Adrenal gland (tissue), 12 donors: ENCODE results near the gene KCNC2. TPM values are rescaled to one million over a fixed set of nuclear protein-coding genes. Genes with fewer than 3 reads are reported as not detected.

Experiments
- DNase-seq, 7 donors: peaks; one replicate each; pipeline ENCODE4 v3.0.0-alpha.2; 2019 to 2020
- H3K27ac ChIP-seq, 5 donors: fragments of 200-600 bp; sonication (generic) in 4 of 5; 1 replicate in 3 of 5; 2 replicates in 2 of 5; pipeline versions ENCODE4 v1.5.1 to v1.8.0; 2016 to 2020; ENCODE audit warnings: mild to moderate bottlenecking in 1 of 5
- H3K27me3 ChIP-seq: fragments of 200-600 bp; 2 replicates; pipeline ENCODE4 v1.8.0; 2021
- H3K36me3 ChIP-seq, 2 donors: fragments of 200-600 bp; replicated peaks in 1 of 2; 1 replicate in 1 of 2; 2 replicates in 1 of 2; pipeline versions ENCODE4 v1.5.1 to v1.8.0; 2018 to 2022
- H3K4me1 ChIP-seq, 2 donors: fragments of 200-600 bp; replicated peaks in 1 of 2; 1 replicate in 1 of 2; 2 replicates in 1 of 2; pipeline versions ENCODE4 v1.5.1 to v1.8.0; 2018 to 2021
- H3K4me3 ChIP-seq, 4 donors: fragments of 200-600 bp; sonication (generic) in 3 of 4; one replicate each; pipeline ENCODE4 v1.5.1; 2016 to 2018
- H3K9me3 ChIP-seq, 3 donors: fragments of 200-600 bp; sonication (generic) in 1 of 3; replicated peaks in 1 of 3; 1 replicate in 2 of 3; 2 replicates in 1 of 3; pipeline versions ENCODE4 v1.5.1 to v1.8.0; 2016 to 2021
- POLR2A ChIP-seq, 2 donors: fragments of 450-650 bp; IDR thresholded peaks; one replicate each; pipeline ENCODE4 v1.6.1; 2017; ENCODE audit warnings: antibody characterized with exemption in 2 of 2, mild to moderate bottlenecking in 2 of 2, moderate library complexity in 1 of 2
- WGBS, 4 donors: extraction: QIAGEN DNeasy Blood & Tissue Kit in 2 of 4; methylation state at CpG; one replicate each; pipeline versions ENCODE4 v1.1.5 to v1.1.7; 2013 to 2017; 5-methylcytosine and 5-hydroxymethylcytosine counted together
- intact Hi-C, 2 donors: fragments of 100-400 bp; cut with DNase I; formaldehyde crosslinking; loops; one replicate each; pipeline versions ENCODE4 v1.14.1 to v1.15.0; 2022 to 2023
- polyA plus RNA-seq, 3 donors: library from polyadenylated mRNA; stranded (reverse); fragments of 200-250 nt in 2 of 3; fragments of 350-450 nt in 1 of 3; fragmentation: Illumina TruSeq in 1 of 3; extraction: RNeasy Lipid Tissue Mini Kit (QIAGEN cat#74804) in 1 of 3; gene quantifications; one replicate each; pipeline ENCODE4 v1.2.3, GENCODE V29; 2013 to 2014
- total RNA-seq, 9 donors: library from RNA; depleted of rRNA in 4 of 9; stranded (reverse); fragments of >200 nt in 4 of 9; fragments of 120-200 nt in 1 of 9; fragmentation: NEBNext Ultra II Directional in 1 of 9; extraction: Animal tissue kit (Norgen Biotek cat#: 25700) in 1 of 9; gene quantifications; one replicate each; pipeline versions ENCODE4 v1.1.0 to v1.2.4, GENCODE V29; 2013 to 2023
- TF ChIP-seq, protein P1 (sequence below), 6 experiments: fragments of 450-650 bp in 4 of 6; fragments of 200-600 bp in 2 of 6; sonication (generic) in 1 of 6; IDR thresholded peaks; 1 replicate in 5 of 6; 2 replicates in 1 of 6; pipeline versions ENCODE4 v1.5.1 to v1.8.0; 2016 to 2021; ENCODE audit warnings: antibody characterized with exemption in 6 of 6, mild to moderate bottlenecking in 2 of 6, moderate library complexity in 1 of 6
- donor health status: healthy with polysubstance abuse.
- donor health status: Bipolar disorder and iron deficiency.
- donor health status: DM: yes; HTN: yes; CAD: no.
- donor health status: DM: no; HTN: no; CAD: no.
- donor health status: DM: no; HTN: no; CAD: no.
- donor health status: DM: yes; HTN: yes; CAD: no.

The KCNC2 gene
- total and polyA plus RNA-seq, 12 donors = not detected

DNA sequence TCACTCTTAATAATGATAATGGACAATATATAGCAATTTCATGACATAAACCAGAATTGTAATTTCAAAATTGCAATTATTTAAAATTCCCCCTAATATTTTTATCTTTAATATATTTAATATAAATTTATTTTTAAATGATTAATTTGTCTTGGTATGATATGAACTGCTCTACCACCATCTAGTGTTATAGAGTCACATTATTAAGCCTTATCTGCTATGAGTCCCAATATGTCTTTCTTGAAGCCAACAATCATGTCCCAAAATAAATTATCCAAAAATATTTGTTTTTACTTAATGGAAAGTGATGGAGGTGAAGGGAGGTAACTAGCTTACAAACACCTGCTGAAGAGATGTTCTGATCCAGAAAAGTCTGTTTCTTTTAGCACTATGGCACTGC, 151.4 kb downstream of the KCNC2 start:
- Histone ChIP-seq H3K27me3 (no peaks in the 10 kb centered on the region), H3K36me3 (no peaks in the 10 kb centered on the region), H3K9me3 (peaks cover 0 to 4% (median 0%) of the 10 kb centered on the region in 3 donors), H3K4me1 (no peaks in the 10 kb centered on the region), H3K4me3 (no peak overlapping the region), H3K27ac (no peak overlapping the region)
- intact Hi-C loops = no loop called here
- no peak for TF ChIP-seq POLR2A (IDR thresholded peaks at IDR 0.05)
- TF ChIP-seq, protein P1, sequence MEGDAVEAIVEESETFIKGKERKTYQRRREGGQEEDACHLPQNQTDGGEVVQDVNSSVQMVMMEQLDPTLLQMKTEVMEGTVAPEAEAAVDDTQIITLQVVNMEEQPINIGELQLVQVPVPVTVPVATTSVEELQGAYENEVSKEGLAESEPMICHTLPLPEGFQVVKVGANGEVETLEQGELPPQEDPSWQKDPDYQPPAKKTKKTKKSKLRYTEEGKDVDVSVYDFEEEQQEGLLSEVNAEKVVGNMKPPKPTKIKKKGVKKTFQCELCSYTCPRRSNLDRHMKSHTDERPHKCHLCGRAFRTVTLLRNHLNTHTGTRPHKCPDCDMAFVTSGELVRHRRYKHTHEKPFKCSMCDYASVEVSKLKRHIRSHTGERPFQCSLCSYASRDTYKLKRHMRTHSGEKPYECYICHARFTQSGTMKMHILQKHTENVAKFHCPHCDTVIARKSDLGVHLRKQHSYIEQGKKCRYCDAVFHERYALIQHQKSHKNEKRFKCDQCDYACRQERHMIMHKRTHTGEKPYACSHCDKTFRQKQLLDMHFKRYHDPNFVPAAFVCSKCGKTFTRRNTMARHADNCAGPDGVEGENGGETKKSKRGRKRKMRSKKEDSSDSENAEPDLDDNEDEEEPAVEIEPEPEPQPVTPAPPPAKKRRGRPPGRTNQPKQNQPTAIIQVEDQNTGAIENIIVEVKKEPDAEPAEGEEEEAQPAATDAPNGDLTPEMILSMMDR (IDR thresholded peaks at IDR 0.05) = no peak
- DNase-seq = no peak

DNA sequence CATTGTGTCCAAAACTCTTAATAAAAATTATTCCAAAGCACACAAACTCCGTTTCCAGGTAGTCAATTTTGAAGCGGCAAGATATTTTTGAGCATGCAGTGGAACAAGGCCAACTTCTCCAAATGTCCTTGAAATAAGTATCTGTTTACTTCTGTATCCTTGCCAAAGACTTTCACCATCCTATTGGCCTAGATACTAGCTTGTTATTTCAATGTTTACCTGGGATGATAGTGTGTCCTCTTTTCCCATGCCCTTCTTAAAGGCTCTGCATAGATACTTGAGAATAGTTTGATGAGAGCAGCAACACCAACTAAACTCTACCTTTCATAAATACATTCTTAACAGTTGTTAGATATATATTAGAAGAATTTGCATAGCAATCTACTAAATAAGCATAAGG, 160.9 kb downstream of the KCNC2 start:
- Histone ChIP-seq H3K27me3 (no peaks in the 10 kb centered on the region), H3K4me3 (no peak overlapping the region), H3K36me3 (no peaks in the 10 kb centered on the region), H3K4me1 (no peaks in the 10 kb centered on the region), H3K9me3 (no peaks in the 10 kb centered on the region), H3K27ac (no peak overlapping the region)
- TF ChIP-seq POLR2A (IDR thresholded peaks at IDR 0.05) = no peak
- TF ChIP-seq, protein P1 (IDR thresholded peaks at IDR 0.05) = no peak
- intact Hi-C loops = no loop called here
- WGBS, 4 donors = 42 to 51% (median 44%) methylated on average over 2 of the region's 2 CpGs
- no peak for DNase-seq

DNA sequence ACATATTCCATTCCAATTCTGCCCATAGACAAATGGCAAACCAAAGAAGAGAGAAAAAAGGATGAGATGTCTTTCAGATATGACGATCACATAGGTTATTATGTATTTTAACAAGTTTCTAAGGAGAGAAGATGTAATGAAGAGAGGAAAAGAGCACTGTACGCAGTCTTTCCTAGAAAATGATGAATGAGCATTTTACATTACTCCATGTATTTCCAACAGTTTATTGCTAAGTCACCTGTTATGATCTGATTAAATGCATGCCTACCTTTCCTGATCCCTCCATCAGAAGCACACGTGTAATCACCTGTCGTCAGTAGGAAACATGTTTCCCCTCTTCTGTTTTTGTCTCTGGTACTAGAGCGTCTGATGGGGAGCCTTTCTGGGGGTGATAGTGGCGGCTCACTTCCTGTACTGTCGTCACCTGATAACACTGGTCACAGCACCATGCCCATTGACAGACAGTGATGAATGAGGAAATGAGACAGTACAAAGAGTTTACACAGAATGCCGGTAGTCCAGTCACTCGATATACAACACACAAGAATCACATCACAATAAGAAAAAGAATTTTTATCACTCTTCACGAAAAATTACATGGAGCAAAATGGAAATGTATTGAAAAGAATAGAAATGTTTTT, 161.6 kb downstream of the KCNC2 start:
- no peak for DNase-seq
- Histone ChIP-seq H3K27me3 (no peaks in the 10 kb centered on the region), H3K27ac (no peak overlapping the region), H3K4me3 (no peak overlapping the region), H3K4me1 (no peaks in the 10 kb centered on the region), H3K9me3 (no peaks in the 10 kb centered on the region), H3K36me3 (no peaks in the 10 kb centered on the region)
- intact Hi-C loops = no loop called here
- TF ChIP-seq POLR2A (IDR thresholded peaks at IDR 0.05) = no peak
- TF ChIP-seq, protein P1 (IDR thresholded peaks at IDR 0.05) = no peak
- WGBS, 4 donors = 68 to 74% (median 70%) methylated on average over 10 of the region's 10 CpGs

DNA sequence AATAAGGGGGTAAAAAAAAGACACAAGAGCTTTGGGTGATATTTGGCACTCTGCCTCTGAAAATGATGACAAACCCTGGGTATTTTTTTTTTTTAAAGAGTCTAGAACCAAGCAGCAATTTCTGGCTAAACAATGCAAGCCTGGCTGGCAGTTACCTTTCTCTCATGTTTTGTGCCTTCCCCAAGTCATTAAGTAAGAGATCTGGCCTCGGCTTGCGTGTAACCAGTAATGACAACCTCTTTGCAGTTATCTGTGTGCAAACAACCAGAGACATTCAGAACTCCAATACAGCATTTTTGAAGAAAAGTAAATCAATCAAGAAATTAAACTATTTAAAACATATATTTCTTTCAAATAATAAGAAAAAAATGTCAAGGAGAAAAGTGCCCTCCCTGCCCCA, 167.5 kb downstream of the KCNC2 start:
- WGBS, 4 donors = 72 to 86% (median 82%) methylated on average over 2 of the region's 2 CpGs

More for the DNA sequence above, 167.5 kb downstream of the KCNC2 start:
- no peaks in the 10 kb centered on the region for H3K9me3 ChIP-seq
- intact Hi-C loops = no loop called here
- TF ChIP-seq, protein P1 (IDR thresholded peaks at IDR 0.05) = no peak
- no peak for TF ChIP-seq POLR2A (IDR thresholded peaks at IDR 0.05)
- no peak overlapping the region for H3K4me3 ChIP-seq
- no peak overlapping the region for H3K27ac ChIP-seq
- H3K4me1 ChIP-seq = no peaks in the 10 kb centered on the region
- DNase-seq = no peak
- H3K36me3 ChIP-seq = no peaks in the 10 kb centered on the region
- no peaks in the 10 kb centered on the region for H3K27me3 ChIP-seq
